ENCODE results near the gene NMNAT2.

The NMNAT2 gene

DNA sequence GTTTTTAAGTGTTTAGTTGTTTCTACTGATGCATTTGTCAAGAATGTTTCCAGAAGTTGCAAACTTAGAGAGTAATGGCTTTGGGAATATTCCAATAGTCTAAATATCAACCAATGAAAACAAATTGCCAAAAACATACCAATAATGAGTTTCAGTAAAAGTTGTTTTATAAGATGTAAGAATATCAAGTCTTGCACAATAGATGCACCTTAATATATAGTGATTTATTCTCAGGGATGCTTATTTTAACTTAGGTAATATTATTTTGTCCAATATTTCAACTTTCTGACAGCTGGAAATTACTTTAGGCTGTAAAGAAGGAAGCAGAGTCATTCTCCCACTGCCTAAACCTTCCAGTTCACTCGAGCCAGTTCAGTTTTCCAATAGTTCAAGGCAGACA lies 5.4 kb upstream of the NMNAT2 start:
- H3K4me2 ChIP-seq: no peak overlapping the region
- H4K20me1 ChIP-seq (ENCODE audit: insufficient read depth): no peaks in the 10 kb centered on the region
- H3K4me1 ChIP-seq (ENCODE audit: low read depth, poor library complexity, severe bottlenecking): no peaks in the 10 kb centered on the region
- no peak overlapping the region for H2AFZ ChIP-seq (ENCODE audit: low read depth)
- H3K4me3 ChIP-seq (IDR thresholded peaks at IDR 0.05; ENCODE audit: insufficient read depth, low read depth, low read length): no peak overlapping the region
- H3K79me2 ChIP-seq (ENCODE audit: insufficient read depth, low read depth): no peaks in the 10 kb centered on the region
- H3K36me3 ChIP-seq (ENCODE audit: insufficient read depth): no peaks in the 10 kb centered on the region
- H3K27ac ChIP-seq: no peak overlapping the region
- H3K9ac ChIP-seq: no peak overlapping the region
- TF ChIP-seq, protein P1, sequence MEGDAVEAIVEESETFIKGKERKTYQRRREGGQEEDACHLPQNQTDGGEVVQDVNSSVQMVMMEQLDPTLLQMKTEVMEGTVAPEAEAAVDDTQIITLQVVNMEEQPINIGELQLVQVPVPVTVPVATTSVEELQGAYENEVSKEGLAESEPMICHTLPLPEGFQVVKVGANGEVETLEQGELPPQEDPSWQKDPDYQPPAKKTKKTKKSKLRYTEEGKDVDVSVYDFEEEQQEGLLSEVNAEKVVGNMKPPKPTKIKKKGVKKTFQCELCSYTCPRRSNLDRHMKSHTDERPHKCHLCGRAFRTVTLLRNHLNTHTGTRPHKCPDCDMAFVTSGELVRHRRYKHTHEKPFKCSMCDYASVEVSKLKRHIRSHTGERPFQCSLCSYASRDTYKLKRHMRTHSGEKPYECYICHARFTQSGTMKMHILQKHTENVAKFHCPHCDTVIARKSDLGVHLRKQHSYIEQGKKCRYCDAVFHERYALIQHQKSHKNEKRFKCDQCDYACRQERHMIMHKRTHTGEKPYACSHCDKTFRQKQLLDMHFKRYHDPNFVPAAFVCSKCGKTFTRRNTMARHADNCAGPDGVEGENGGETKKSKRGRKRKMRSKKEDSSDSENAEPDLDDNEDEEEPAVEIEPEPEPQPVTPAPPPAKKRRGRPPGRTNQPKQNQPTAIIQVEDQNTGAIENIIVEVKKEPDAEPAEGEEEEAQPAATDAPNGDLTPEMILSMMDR (conservative IDR thresholded peaks at IDR 0.05; ENCODE audit: low read depth, low read length): no peak
- H3K27me3 ChIP-seq (ENCODE audit: insufficient read depth, low read depth): no peaks in the 10 kb centered on the region

DNA sequence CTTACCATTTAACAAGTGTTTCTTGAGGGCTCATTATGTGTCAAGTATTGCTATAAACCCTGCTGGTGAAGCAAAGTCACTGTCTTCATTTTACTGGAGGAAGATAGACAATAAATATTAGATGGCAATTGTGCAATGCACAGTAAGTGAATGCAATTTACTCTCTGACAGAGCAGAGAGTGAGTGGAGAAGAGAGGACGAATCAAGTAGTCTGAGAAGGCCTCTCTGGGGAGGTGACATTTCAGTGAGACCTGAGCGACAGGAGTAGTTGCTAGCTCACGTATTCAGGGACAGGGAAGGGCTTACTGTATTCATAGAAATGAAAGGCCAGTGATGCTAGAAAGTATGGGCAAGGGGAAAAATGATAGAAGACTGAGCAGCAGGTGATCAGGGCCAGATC lies 1.2 kb upstream of the NMNAT2 start:
- Histone ChIP-seq H3K36me3 (ENCODE audit: insufficient read depth) (no peaks in the 10 kb centered on the region), H3K79me2 (ENCODE audit: insufficient read depth, low read depth) (no peaks in the 10 kb centered on the region), H3K4me3 (IDR thresholded peaks at IDR 0.05; ENCODE audit: insufficient read depth, low read depth, low read length) (no peak overlapping the region), H3K27ac (no peak overlapping the region), H3K4me1 (ENCODE audit: low read depth, poor library complexity, severe bottlenecking) (no peaks in the 10 kb centered on the region), H3K9ac (no peak overlapping the region), H3K27me3 (ENCODE audit: insufficient read depth, low read depth) (no peaks in the 10 kb centered on the region), H3K4me2 (no peak overlapping the region), H2AFZ (ENCODE audit: low read depth) (no peak overlapping the region), H4K20me1 (ENCODE audit: insufficient read depth) (no peaks in the 10 kb centered on the region)
- TF ChIP-seq, protein P1 (conservative IDR thresholded peaks at IDR 0.05; ENCODE audit: low read depth, low read length): no peak

DNA sequence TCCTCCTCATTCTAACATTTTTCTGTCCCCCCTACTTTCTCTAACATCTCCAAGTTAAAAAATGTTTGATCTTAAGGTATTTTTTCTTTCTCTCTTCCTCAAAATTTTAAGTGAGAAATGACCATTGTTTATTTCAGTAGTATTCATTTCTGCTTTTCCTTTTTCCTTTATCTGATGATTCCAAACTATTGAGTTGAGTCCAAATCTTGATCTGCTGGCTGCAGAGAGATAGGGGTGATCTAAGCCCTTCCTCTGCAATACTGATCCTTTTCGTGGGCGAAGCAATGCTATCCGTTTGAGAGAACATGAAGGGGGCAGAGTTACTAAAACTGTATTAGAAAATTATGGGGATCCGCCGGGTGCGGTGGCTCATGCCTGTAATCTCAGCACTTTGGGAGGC lies 516 bp upstream of the NMNAT2 start:
- Histone ChIP-seq H3K79me2 (ENCODE audit: insufficient read depth, low read depth) (no peaks in the 10 kb centered on the region), H3K27me3 (ENCODE audit: insufficient read depth, low read depth) (no peaks in the 10 kb centered on the region), H3K9ac (no peak overlapping the region), H4K20me1 (ENCODE audit: insufficient read depth) (no peaks in the 10 kb centered on the region), H2AFZ (ENCODE audit: low read depth) (no peak overlapping the region), H3K4me1 (ENCODE audit: low read depth, poor library complexity, severe bottlenecking) (no peaks in the 10 kb centered on the region), H3K27ac (no peak overlapping the region), H3K4me2 (no peak overlapping the region), H3K4me3 (IDR thresholded peaks at IDR 0.05; ENCODE audit: insufficient read depth, low read depth, low read length) (no peak overlapping the region), H3K36me3 (ENCODE audit: insufficient read depth) (no peaks in the 10 kb centered on the region)
- TF ChIP-seq, protein P1 (conservative IDR thresholded peaks at IDR 0.05; ENCODE audit: low read depth, low read length): no peak

DNA sequence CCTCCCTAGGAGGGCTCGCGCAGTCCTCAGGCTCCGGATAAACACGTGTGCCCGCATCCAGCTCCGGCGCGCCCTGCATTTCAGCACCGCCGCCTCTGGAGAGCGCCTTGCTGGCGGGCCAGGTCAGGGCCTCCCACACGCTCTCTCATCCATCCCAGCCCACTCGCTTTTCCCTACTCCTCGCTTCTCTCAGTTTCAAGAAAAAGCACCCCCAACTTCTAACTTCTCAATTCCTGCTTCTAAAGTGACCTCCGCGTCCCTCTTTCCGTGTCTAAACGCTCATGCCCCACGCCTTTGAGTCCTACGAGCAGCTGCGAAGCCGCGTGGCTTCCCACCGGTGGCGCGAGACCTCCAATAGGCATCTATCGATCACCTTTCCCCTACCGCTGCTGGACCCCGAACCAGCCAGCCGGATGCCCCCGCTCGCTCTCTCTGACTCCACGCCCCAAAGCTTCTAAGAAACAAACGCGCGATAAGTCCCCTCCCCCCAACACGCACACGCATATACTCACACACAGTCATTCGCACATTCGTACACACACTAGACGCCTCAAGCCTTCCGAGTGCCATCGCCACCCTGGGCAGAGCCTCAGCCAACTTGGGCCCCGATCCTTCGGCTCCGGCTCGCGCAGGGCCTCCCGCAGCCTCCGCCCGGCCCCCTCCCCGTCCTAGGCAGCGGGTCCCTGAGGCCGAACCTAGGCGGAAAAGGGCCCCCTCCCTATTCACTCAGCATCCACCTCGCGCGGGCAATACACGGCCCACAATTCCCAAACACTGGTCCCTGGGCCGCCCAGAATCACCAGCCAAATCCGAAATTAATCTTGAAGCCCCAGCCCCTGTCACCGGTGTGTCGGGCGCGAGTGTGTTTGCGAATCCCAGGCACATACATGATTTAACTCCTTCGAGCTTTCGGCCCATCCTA lies 1.1 kb downstream of the NMNAT2 start:
- TF ChIP-seq, protein P1 (conservative IDR thresholded peaks at IDR 0.05; ENCODE audit: low read depth, low read length): no peak
- Histone ChIP-seq H3K36me3 (ENCODE audit: insufficient read depth) (no peaks in the 10 kb centered on the region), H3K27me3 (ENCODE audit: insufficient read depth, low read depth) (no peaks in the 10 kb centered on the region), H3K4me3 (IDR thresholded peaks at IDR 0.05; ENCODE audit: insufficient read depth, low read depth, low read length) (no peak overlapping the region), H2AFZ (ENCODE audit: low read depth) (no peak overlapping the region), H3K4me2 (no peak overlapping the region), H3K27ac (no peak overlapping the region), H3K79me2 (ENCODE audit: insufficient read depth, low read depth) (no peaks in the 10 kb centered on the region), H3K4me1 (ENCODE audit: low read depth, poor library complexity, severe bottlenecking) (no peaks in the 10 kb centered on the region), H3K9ac (no peak overlapping the region), H4K20me1 (ENCODE audit: insufficient read depth) (no peaks in the 10 kb centered on the region)

Data from KMS-11 (cell line).